ENCODE measurements around the gene ARID5A.
"Not testable (repeated sequence)": the region's sequence is repeated elsewhere in the genome, so short reads cannot be mapped to it uniquely, and the experiment has no call there.

ARID5A gene

DNA sequence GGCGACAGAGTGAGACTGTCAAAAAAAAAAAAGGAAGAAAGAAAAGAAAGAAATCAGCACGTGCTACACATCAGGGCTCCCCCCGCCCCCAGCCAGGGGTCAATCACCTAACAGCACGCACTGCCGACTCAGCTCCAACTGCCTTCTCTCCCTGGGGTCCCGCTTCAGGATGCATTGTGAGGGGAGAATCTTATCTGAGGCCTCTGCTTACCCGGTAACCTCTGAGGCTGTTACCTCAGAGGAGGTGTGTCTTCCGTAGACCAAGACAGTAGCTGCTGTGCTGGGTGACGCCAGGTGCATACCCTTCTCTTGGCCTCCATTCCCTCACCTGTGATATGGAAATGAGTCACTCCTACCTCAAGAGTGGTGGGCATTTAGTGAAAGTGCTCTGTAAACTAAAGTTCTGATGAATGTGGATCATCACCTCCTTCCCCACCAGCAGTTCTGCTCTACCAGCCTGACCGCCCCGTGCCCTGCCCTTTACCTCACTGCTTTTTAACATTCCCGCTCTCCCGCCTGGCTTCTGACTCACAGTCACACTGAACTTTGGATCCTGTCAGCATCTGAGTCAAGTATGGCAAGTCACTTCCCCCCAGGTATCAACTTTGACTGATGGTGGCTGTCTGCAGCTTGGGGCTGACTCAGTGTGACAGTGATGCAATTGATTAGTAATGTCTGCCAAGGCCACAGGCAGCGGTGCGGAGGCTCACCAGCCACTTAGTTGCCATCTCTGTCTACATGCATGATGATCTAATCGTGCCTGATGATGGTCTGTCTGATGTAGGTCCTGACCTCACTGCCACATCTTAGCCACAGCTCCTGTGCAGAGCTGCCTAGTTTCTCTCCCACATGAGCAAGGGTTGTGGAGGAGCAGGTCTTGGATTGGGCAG is 20.1 kb downstream of the ARID5A start:
- peak; percentile 97 for DNase-seq (ENCODE audit: low read depth)

DNA sequence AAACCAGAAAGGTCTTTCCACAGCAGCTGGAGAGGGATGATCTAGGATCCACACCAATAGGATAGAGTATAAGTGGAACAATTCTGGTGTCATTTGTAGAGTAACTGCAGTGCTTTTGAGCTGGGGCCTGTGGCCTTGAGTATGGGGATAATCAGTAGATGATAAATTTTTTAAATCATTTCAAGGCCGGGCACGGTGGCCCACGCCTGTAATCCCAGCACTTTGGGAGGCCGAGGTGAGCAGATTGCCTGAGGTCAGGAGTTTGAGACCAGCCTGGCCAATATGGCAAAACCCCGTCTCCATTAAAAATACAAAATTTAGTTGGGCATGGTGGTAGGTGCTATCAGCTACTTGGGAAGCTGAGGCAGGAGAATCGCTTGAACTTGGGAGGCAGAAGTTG is 20.9 kb downstream of the ARID5A start:
- DNase-seq (ENCODE audit: low read depth) = not testable (repeated sequence)

GRCh38 chr2:96558061-96558460 is 21.5 kb downstream of the ARID5A start:
- no peak for DNase-seq (ENCODE audit: low read depth)

DNA sequence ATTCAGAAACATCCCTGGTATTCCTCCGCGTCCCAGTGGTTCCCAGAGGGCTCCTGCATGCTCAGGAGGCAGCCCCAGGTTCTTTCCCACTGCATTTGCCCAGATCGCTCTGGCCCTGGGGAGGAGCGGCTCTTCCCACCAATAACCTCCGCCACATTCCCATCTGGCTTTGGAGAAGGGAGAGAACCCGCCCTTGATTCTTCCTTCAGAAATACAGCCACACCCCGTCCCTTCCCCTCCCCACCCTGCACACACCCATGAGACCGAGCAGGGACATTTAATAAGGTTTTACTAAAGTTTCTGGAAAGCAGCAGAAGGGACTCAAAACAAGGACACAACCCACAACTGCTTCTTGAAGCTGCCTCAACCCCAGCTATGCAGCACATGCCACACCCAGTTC is 21.9 kb downstream of the ARID5A start:
- DNase-seq (ENCODE audit: low read depth) = no peak

GRCh38 chr2:96564026-96564425 is 27.5 kb downstream of the ARID5A start:
- DNase-seq (ENCODE audit: low read depth) = no peak

- no peak for DNase-seq (ENCODE audit: low read depth)
Measured at GRCh38 chr2:96564563-96564962, 28.0 kb downstream of the ARID5A start.

GRCh38 chr2:96565111-96565510 is 28.6 kb downstream of the ARID5A start:
- no peak for DNase-seq (ENCODE audit: low read depth)

- no peak for DNase-seq (ENCODE audit: low read depth)
Measured at GRCh38 chr2:96568094-96568493, 31.5 kb downstream of the ARID5A start.

DNA sequence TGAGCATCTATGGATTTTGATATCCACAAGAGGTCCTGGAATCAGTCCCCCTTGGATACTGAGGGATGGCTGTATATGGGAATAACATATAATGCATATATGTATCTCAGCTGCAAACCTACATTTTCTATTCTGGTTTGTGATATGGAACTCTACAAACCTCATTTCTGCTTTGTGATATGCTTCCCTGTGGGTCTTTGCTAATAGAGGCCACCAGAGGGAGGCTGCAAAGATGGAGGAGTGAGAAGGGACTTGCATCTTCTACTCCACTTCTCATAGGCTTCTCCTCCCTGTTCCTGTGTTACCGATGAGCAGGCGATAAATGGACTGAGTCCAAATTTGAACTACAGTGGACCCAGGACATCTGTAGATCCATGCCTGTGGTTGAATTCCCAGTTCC is 37.8 kb downstream of the ARID5A start:
- no peak for DNase-seq (ENCODE audit: low read depth)

DNA sequence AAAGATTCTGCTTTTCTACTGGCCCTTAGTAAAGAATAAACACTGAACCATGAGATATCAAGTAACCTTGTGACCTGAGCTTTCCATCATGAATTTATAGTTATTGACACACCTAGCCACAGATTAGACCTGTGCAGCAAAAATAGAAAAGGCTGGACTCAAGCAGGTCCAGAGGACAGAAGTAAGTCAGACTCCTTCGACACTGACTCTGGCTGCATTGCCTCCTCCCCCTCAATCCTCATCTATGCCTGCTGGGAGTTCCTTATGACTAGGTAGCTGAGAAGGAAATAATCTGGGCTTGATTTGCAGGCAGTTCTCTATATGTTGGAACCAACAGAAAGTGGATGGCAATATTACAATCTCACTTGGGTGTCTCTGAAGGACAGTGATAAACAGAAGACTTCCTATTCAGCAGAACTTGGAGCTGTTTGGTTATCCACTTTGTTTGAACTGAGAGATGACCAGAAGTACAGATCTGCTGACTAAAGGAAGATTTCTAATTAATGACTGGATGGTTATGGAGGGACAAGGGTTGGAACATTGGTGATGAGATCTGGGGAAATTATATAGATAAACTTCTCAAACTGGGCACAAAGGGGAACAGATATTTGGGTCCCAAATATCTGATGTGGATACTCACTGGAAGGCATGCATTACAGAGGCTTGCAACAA is 39.4 kb downstream of the ARID5A start:
- no peak for DNase-seq (ENCODE audit: low read depth)

DNA sequence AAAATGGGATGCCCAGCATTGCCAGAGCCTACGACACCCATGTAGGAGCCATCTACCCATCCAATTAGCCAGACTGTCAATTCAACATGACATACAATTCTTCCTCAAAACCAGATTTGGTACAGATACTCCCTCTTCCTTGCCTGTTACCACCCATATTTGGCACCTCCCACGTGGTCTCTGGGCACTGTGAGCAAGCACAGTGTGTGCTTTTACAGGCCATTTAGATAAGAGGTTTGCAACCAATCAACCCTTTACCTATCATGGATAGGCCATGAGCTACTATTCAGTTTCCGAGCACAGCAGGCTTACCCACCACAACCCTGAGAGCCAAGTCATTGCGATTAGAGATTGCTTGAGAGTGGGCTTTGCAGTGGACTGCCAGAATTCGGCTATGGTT is 40.9 kb downstream of the ARID5A start:
- DNase-seq (ENCODE audit: low read depth) = no peak

GRCh38 chr2:96578731-96579130 is 42.2 kb downstream of the ARID5A start:
- DNase-seq (ENCODE audit: low read depth) = no peak

GRCh38 chr2:96579422-96579821 is 42.9 kb downstream of the ARID5A start:
- no peak for DNase-seq (ENCODE audit: low read depth)

- DNase-seq (ENCODE audit: low read depth) = no peak
Measured at GRCh38 chr2:96580771-96581170, 44.2 kb downstream of the ARID5A start.

GRCh38 chr2:96584017-96584416 is 47.5 kb downstream of the ARID5A start:
- DNase-seq (ENCODE audit: low read depth) = no peak

DNA sequence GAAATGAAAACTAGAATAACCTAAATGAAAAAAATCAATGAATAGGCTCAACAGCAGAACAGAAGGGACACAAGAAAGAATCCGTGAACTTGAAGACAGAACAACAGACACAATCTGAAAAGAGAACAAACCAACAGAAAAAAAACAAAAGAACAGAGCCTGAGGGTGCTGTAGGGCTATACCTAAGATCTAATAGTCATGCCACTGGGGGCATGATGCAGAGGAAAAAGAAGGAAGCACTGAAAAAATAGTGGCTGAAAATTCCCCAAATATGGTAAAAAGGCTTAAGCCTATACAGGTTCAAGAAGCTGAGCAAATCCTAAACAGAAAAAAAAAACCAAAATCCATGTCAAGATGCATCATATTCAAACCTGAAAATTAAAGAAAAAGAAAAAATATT is 51.3 kb downstream of the ARID5A start:
- DNase-seq (ENCODE audit: low read depth) = no peak

GRCh38 chr2:96591054-96591453 is 54.5 kb downstream of the ARID5A start:
- no peak for DNase-seq (ENCODE audit: low read depth)

DNA sequence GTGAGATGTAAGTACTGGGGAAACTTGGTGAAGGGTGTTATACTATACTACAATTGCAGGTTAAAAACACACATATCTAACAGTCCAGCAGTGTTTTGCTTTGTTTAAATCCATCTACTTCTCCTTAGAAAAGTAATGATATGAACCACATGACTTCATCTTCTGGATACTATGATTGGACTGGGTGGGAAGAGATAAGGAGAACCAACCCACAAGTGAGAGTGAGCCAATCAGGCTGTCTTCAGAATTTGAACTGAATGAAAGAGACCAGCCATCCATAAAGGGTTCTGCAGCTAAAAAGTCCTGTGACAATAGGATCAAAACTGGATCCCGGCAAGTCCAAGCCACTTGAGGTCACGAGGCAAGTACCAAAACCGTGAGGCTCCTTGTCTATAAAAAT is 54.9 kb downstream of the ARID5A start:
- no peak for DNase-seq (ENCODE audit: low read depth)

DNA sequence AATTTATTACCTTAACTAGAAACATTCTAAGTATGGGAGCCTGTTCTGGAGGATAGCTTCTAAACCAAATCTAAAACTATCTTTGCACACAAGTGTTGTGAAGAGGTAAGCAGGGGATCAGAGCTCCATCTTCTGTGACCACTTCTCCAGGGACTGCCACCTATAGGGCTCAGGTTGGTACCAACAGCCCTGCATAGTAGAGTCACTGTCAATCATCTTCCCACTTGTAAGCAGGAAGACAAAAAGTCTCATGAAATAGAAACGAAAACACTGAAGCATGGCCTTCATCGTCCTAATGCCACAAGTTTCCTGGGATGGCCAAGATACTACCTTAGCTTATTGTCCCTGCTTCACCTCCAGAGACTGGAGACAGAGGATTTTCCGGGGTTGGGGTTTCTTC is 57.7 kb downstream of the ARID5A start:
- DNase-seq (ENCODE audit: low read depth) = no peak

GRCh38 chr2:96594691-96595152 is 58.2 kb downstream of the ARID5A start:
- DNase-seq (ENCODE audit: low read depth) = no peak

GRCh38 chr2:96596596-96596995 is 60.0 kb downstream of the ARID5A start:
- DNase-seq (ENCODE audit: low read depth) = no peak

GRCh38 chr2:96599941-96600340 is 63.4 kb downstream of the ARID5A start:
- no peak for DNase-seq (ENCODE audit: low read depth)

Measured in HS-5 (cell line).